ENCODE measurements around the gene PTPRG.

PTPRG gene

DNA sequence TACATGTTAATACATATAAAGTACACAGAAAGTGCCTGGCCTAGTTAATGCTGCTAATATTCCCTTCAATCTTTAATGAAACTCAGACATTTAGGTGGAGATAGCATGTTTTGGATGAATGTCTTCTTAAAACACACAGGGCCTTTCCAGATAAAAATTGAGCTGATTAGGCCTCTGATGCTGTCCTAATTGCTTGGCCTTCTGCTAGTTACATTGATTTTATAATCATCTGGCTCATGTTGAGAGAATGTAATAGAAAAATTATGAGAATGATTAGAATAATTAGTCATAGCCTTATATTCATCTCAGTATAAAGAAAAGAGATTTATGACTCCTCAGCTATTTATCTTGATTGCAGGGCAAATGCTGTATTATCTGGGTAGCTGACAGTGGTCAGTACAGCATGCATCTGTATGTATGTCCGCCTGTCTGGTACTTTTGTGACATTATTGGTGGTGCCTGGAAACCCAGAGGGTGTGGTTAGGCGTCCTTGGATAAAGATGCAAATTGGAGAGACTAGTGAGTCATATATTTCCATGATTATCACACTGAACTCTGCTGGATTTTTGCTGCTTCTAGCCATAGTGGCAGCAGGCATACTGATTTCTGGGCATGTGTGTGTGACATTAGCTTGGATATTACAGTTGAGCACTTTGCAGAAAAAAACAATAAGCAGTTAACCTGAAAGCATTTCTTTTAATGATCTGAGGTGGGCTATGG, 691.2 kb downstream of the PTPRG start:
- DNase-seq, result no peak

DNA sequence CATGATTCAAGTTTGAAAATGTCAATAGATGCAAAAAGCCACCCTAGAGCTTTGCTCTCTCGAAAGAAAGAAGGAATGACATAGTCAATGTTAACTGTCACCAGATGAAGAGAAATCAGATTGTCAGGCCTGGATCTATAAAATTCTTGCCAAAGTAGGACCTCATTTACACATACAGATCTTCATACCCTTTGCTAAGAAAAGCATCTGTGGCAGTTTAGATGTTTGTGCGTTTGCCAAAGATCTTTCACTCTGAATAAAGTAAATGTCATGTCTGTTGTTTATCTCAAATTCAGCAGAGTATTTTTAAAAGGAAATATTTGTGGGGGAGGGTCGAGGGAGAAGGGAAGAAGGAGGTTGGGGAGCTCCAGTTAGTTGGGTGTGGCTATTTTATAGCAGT, 692.6 kb downstream of the PTPRG start:
- no peak for DNase-seq

DNA sequence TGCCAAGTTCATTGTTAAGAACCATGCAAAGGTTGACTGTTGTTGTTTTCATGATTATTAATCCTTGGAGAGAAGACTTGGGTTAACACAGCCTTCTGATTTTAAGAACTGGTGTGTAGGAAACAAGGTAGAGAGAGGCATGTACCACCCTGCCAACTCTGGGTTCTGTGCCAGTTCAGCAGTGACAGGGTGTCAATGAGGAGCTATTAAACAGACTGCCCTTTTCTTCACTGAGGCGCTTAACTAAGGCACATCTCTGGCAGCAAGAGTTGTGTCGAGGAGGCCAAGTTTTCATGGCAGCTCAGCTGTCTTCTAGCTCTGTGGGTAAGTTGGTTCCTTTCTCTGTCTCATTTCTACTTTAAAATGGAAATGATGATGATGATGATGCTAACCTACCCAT, 694.4 kb downstream of the PTPRG start:
- no peak for DNase-seq

DNA sequence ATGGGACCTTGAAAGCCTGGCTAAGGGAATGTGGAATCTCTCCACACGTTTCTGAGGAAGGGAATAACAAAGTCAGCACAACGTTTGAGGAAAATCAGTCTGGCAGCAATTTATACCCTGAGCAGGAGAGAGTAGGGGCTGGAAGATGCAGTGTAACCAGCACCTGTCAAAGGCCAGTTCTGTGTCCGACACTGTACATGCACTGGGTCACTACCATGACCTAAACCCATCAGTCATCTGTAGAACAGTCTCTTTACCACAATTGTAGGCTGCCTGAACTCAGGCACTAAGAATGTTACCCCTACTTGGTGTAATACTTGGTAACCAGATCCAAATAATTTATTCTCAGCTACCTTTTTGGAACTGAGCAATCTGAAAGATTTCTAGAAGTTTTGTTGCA, 698.6 kb downstream of the PTPRG start:
- no peak for DNase-seq

DNA sequence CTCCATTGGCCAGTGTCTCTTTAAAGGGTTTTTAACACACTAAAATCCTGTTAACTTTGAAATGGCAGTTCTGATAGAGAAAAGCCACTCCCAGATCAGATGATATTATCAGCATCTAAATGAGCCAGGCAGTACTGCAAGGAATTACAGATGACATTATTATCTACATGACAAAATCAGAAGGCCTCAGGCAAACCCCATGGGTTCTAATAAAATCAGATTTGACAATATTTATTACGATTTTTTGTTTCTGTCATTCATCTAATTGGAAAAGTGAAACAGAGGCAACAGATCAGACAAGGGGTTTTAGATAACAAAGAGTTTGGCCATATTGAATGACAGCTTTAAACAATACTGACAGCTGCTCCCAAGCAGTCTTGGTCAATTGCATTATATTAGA, 699.3 kb downstream of the PTPRG start:
- DNase-seq, result no peak

DNA sequence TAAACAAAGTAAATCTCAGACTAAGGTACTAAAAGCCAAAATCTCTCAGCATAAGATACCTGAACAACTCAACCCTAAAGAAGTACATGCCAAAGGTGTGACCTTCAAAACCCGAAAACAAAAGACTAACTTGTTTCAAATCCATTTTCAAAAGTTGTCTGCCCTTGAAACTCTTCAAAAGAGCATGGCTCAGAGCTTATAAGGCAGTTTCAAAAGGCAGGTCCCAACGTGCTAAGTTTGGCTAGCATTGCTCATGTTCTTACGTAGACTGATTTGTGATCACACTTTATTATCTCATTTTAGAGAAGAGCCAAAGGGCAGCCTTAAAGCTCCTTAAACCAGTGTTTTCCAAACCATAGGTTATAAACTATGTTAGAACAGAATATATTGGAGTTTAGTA, 699.8 kb downstream of the PTPRG start:
- no peak for DNase-seq

DNA sequence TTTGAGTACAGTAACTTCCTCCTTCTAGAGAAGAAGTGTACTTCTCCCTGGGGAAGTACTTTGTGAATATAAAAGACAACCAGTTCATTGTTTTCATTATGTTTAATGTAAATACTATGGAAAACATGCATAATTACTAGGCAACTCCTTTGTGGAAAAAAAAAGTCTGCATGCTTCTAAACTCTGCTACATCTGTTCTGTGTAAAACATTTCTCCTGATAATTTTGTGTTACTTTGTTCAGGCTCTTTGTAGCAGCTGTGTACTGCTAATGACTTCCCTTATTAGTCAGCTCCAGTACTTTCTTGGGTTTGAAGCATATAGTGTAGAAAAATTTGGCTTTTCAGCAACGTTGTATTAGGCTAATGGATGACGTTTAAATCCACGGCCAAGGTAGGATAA, 700.4 kb downstream of the PTPRG start:
- no peak for DNase-seq

DNA sequence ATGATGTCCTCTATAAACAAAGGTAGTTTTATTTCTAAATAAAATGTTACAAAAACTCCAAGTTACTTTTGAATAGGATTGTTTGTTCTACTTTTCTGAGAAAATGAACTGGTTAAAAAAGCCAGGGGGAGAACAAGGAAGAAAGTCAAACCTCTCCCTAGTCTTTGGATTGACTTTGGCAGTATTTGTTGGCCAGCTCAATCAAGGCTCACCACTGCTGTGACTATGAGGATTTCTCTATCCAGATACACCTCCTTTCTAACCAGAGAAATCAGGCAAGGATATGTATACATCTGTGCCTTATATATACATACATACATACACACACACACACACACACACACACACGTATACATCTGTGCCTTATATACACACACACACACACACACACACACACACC, 704.2 kb downstream of the PTPRG start:
- no peak for DNase-seq

DNA sequence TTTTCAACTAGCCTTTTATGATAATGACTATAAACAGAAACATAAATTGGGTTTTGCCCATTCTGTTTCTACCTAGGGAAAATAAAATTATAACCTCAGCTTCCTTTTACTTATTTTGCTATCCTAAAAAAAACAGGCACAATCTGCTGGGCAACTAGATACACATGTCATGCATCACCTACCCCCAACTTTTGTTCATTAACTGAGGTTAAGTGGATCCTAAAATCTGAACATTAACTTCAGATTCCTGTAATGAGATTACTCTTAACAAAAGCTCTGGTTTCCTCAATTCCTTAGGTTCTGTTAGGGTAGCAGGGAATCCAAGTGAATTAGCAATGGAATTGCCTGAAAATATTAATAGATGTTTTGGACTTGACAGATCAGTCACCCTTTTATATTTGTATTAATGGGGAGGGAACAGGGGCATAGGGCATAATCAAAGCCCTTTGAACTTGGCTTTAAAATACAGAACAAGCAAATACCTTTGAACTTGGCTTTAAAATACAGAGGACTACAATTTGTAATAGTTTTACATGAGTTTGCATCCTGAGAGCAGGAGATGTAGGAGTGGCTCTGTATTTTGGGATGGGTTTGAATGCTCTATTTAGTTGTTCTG, 705.4 kb downstream of the PTPRG start:
- DNase-seq, result no peak

DNA sequence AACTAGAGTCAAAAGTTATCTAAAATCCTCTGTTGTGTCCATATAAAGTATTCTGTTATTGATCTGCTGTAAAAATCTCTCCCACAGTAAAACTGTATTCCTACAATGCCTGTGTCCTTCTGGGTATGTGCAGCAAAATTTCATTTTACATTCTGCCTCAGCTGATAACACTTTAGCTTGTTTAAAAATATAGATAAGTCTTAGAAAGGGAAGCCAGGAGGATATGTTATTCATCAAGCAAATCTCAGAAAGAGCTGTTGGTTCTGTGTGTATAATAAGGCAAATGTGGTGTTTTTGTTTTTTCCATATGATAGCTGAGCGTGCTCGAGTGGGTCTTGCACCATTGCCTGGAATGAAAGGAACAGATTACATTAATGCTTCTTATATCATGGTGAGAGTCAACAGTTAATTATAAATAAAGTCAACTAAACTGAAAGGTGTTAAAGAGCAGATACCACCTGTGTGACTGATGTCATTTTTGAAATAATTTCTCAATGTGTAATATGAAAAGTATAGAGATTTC, 715.3 kb downstream of the PTPRG start:
- no peak for DNase-seq

DNA sequence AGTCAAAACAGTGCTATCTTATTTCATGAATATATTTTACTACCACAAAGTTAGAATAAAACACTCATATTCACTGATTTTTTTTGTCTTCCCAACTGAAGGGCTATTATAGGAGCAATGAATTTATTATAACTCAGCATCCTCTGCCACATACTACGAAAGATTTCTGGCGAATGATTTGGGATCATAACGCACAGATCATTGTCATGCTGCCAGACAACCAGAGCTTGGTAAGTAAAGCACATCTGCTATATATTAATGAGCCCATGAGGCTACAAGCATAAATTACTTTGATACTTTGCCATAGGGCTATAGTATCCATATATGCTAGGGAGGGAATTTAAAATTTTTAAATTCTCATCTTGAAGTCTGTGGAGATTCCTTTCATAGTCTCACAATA, 716.1 kb downstream of the PTPRG start:
- no peak for DNase-seq

DNA sequence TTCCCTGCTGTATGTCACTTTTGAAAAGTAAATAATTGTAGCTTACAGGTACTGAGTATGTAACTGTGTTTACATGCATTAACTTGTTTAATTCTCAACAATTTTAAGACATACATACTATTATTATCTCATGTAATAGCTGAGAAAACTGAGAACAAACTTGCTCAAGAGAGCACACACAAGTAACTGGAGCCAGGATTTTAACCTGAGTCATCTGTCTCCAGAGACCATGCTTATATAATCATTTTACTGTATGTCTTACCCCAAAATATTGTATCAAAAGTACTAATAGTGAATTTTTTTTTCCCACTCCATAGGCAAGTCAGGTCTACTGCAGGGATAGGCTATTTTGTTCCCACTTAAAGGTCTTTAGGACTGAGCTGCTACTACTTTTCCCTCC, 716.6 kb downstream of the PTPRG start:
- DNase-seq, result no peak

DNA sequence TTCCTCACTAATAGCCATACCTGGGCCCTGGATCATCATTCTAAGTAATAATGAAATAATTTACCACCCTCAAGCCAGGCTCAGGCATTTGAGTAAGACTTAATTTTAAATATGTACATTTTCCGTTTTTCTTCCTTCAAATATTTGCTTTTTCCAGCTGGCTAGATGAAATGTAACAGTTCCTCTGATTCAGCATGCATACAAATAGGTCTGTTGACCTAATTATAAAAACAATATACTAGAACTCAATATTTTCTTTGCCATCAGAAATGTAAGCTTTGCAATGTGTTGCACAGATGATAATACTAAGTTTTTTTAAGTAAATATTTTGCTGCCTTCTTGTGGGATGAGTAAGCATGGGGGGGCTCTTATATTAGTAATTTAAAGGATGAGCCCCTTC, 720.4 kb downstream of the PTPRG start:
- no peak for DNase-seq

DNA sequence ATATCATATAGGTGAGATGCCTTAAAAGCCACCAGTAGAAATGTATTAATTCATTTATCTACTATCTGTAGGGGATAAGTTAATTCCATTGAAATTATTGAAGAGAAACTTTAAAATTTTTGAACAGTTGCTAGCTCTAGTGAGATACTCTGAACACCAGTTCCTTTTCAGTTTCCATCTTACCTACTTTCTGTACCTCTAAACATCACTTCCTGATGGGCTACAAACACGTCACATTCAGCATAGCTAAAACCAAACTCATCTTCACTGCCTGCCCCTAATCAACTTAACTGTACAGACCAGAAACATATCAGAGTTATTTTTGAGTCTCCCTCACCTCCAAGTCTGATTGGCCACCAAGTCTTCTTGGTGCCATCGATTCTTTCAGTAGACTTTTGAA, 723.1 kb downstream of the PTPRG start:
- DNase-seq, result no peak

DNA sequence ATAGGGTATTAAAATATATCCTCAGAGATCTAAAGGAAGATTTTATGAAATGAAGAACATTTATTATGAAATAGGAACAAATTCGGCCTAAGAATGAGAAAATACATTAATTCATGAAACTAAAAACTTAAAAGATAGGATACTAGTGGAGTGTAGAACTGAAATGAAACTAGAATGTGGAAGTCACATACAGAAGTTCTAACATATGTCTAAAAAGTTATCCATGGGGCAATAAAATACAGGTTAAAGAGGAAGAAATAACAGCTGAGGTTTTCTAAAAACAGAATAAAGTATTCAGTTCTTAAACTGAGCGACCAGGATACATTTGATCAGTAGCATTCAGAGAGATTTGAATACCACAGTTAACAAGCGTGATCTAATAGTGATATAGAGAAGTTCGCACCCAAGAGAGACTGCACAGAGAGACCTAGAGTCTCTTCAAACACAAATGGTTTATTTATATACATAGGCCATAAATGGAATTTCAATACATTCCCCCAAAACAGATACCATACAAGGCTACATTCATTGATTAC, 726.1 kb downstream of the PTPRG start:
- no peak for DNase-seq

DNA sequence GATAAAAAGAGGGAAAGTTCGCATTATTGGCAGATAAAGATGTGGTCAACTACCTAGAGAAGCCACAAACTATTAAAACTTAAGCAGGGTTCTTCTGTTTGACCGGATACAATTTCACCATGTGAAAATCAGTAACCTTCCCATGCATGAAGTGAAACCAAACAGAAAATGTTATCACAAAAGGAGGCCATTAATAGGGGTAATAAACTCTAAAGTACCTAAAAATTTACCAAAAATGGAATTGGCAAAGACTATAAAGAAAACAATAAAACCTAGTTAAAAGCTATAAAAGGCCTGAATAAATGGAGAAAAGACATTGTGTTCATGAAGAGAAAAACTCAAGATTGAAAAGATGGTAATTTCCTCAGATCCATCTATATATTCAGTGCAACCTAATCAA, 728.6 kb downstream of the PTPRG start:
- no peak for DNase-seq

DNA sequence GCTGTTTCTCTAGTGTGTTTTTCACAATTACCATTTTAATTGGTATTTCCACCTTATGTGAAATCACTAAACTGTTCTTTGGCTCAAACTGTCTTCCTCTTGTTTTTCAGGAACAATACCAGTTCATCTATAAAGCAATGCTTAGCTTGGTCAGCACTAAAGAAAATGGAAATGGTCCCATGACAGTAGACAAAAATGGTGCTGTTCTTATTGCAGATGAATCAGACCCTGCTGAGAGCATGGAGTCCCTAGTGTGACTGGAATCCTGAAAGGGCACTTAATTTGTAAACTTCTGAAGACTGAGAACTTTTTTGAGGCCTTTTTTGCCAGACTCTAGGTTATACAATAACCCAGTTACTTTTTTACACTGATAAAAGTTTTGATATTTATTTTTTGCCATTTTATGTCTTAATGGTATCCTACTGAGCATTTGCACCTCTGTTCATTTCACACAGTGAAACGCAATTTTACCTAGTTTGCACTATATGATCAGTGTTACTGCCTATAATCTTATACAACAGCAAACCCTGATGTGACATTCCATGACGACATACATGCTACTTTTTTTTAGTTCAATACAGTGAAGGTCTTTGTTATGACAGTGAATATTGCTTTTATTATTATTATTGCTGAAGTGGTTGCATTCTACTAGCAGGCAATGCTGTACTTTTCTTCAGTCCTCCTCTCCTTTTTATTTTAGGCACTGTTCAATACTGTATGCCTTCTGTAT, 731.8 kb downstream of the PTPRG start:
- DNase-seq, result no peak

DNA sequence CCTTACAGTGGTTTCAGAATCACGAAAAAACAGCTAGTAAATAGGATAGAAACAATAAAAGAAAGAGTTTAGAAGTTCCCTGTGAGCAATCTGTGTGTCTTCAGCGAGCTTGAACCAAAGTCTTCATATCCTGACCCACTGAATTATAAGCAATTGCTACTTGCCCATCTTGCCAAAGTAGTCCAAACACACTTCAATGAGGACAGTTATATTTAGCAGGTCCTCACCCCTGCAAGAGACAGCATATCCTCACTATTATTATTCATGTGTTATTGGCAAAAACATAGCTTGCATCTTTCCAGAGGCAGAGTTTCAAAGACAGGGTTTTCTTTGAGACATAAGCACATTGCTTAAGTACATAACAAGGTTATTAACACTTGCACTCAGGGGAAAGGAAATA, 734.2 kb downstream of the PTPRG start:
- no peak for DNase-seq

DNA sequence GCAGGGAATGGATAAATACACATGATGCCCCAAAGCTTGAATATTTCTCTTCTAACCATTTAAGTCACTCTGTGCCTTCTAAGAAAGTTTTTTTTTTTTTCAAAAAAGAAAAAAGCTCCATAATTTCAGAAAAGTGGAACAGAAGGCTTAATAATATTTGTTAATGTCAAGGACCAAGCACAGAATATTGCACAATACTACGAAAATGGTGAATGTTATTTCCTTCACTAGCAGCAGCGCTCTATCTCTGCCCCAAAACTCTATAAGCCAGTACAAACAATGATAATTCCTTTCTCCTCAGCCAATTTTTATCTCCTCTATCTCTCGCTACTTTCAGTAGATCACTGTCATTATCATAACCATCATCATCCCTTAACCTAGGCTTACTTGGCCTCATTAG, 739.2 kb downstream of the PTPRG start:
- no peak for DNase-seq

DNA sequence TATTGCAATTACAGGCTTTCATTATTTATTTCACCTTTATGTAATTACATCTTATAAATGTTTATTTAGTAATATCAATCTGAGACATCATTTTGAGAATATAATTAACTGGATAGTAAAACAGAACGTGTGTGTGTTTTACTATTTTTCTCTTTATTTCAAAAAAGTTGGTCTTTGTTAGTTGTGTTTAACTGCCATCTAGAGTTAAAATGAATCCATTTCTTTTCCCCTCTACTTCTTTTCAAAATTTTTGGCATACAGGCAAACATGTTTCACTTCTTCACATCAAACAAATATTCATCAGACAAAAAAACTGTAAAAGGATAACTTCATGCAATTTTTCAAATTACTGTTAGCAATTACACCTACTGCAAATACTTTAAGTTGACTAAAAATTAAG, 750.8 kb downstream of the PTPRG start:
- no peak for DNase-seq

DNA sequence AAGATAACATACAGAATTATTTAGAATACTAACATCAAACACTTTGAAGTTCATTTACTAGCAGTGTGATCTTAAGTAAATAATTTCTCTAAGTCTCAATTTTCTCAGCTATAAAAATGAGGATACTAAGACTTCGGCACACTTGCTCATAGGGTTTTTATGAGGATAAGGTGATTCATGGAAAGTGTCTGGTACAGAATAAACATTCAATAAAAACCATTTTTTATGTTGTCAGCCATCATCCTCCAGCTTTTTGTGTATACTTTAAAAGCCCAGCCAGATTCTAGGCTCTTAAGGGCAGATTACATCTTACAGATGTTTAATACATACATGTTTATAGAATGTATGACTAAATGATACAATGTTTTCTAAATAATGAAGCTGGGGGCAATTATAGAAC, 755.2 kb downstream of the PTPRG start:
- DNase-seq, result no peak

DNA sequence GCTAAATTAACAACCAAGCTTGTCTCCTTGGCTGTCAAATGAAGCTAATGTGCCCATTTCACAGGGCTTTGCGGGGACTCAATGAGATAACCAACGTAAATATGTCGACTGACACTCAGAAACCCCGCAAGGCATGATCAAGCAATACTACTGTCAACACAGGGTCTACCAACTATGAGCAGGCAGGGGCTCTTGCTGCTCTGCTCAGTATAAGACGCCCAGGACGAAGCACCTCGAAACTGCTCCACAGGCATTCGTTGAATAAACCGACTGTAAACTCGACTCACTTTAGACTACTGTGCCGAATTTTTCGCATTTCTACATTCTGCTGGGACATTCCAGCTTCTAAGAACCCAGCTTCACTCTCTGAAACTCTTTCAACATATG, 757.0 kb downstream of the PTPRG start:
- no peak for DNase-seq

DNA sequence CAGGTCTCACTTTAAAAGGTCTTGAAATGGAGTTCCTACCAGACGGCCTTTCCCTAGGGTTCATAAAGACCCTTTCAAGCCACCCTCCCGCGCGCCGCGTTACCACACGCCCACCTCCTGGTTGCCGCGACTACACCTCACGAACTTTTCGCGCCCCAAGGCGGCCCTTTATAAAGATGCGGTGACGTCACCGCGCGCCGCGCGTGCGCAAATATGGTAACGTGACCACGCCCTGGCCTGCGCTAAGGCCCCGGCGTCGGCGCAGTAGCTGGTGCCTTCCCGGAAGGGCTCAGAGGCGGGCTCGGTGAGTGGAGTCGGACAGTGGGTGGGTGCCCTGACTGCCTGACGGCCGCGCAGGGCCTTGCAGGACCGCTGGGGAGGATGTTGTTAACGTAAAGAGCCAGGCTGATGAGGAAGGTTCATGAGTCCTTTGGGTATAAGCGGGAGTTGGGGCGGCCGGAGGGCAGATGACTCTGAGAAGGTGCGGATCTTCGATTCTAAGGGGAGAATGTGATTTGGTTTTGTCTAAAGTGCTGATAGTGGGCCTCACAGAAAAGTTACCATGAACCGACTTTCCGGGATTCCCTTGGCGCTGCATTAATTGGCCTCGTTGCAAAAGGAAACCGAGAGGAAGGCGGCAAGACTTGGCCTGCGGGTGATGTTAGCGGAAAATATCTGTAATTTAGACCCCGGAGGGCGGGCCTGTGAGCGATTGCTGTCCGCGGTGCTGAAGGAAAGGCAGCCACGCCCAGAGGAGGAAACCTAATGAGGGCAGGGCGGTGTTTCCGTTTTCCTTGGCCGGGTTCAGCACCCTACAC, 757.6 kb downstream of the PTPRG start:
- DNase-seq, result peak; percentile 48

Measured in 8988T (cell line).